PFSK-1 (cell line): ENCODE results near the gene SETBP1.

Experiments
- FOXP2 ChIP-seq: optimal IDR thresholded peaks from 2 replicates; pipeline ENCODE3; 2011; ENCODE audit warnings: borderline replicate concordance, control low read depth, inconsistent platforms; ENCODE audit not compliant: insufficient read depth; ENCODE audit errors: extremely low read length, extremely low read depth
- POLR2AphosphoS5 ChIP-seq: IDR thresholded peaks from 2 replicates; pipeline ENCODE4 v1.6.1; 2012; ENCODE audit warnings: low read depth, mild to moderate bottlenecking, control low read depth, low read length, moderate library complexity
- REST ChIP-seq, 2 experiments: IDR thresholded peaks; 2 replicates each; pipeline versions ENCODE4 v1.6.1 to v1.8.0; 2011 to 2012; ENCODE audit warnings: low read depth in 2 of 2, low read length in 2 of 2, control low read depth in 1 of 2, inconsistent platforms in 1 of 2, mild to moderate bottlenecking in 1 of 2, moderate library complexity in 1 of 2; ENCODE audit not compliant: insufficient read depth in 1 of 2
- SIN3A ChIP-seq: IDR thresholded peaks from 2 replicates; pipeline ENCODE4 v1.6.1; 2012; ENCODE audit warnings: mild to moderate bottlenecking, low read length, moderate library complexity, borderline replicate concordance; ENCODE audit not compliant: insufficient read depth
- TAF1 ChIP-seq: IDR thresholded peaks from 2 replicates; pipeline ENCODE4 v1.6.1; 2012; ENCODE audit warnings: low read length, control low read depth, borderline replicate concordance; ENCODE audit not compliant: insufficient read depth

Gene SETBP1

GRCh38 chr18:44652722-44653121 is 28.0 kb upstream of the SETBP1 start:
- TF ChIP-seq SIN3A, result no peak
- no peak for TF ChIP-seq REST (IDR thresholded peaks at IDR 0.05; ENCODE audit: insufficient read depth in 1 of 2, low read depth in 2 of 2, low read length in 2 of 2)
- TF ChIP-seq TAF1, result no peak
- TF ChIP-seq POLR2AphosphoS5, result no peak
- TF ChIP-seq FOXP2, result no peak

- TF ChIP-seq POLR2AphosphoS5, result no peak
- TF ChIP-seq SIN3A, result no peak
- TF ChIP-seq FOXP2, result no peak
- TF ChIP-seq REST (IDR thresholded peaks at IDR 0.05; ENCODE audit: insufficient read depth in 1 of 2, low read depth in 2 of 2, low read length in 2 of 2), result no peak
- no peak for TF ChIP-seq TAF1
Observed at GRCh38 chr18:44654573-44654972, 26.1 kb upstream of the SETBP1 start.

GRCh38 chr18:44655435-44655834 is 25.3 kb upstream of the SETBP1 start:
- TF ChIP-seq SIN3A, result no peak
- TF ChIP-seq FOXP2, result no peak
- TF ChIP-seq TAF1, result no peak
- no peak for TF ChIP-seq REST (IDR thresholded peaks at IDR 0.05; ENCODE audit: insufficient read depth in 1 of 2, low read depth in 2 of 2, low read length in 2 of 2)
- TF ChIP-seq POLR2AphosphoS5, result no peak

- TF ChIP-seq TAF1 (no peak), SIN3A (no peak), REST (IDR thresholded peaks at IDR 0.05; ENCODE audit: insufficient read depth in 1 of 2, low read depth in 2 of 2, low read length in 2 of 2) (no peak), FOXP2 (no peak), POLR2AphosphoS5 (no peak)
Observed at GRCh38 chr18:44659771-44660170, 20.9 kb upstream of the SETBP1 start.
